ENCODE results near the gene LGI4.
"Not testable (repeated sequence)": the region's sequence is repeated elsewhere in the genome, so short reads cannot be mapped to it uniquely, and the experiment has no call there.

The LGI4 gene

GRCh38 chr19:35141837-35142605, 7.2 kb upstream of the LGI4 start:
- peak; percentile 43 to 55 for DNase-seq

DNA sequence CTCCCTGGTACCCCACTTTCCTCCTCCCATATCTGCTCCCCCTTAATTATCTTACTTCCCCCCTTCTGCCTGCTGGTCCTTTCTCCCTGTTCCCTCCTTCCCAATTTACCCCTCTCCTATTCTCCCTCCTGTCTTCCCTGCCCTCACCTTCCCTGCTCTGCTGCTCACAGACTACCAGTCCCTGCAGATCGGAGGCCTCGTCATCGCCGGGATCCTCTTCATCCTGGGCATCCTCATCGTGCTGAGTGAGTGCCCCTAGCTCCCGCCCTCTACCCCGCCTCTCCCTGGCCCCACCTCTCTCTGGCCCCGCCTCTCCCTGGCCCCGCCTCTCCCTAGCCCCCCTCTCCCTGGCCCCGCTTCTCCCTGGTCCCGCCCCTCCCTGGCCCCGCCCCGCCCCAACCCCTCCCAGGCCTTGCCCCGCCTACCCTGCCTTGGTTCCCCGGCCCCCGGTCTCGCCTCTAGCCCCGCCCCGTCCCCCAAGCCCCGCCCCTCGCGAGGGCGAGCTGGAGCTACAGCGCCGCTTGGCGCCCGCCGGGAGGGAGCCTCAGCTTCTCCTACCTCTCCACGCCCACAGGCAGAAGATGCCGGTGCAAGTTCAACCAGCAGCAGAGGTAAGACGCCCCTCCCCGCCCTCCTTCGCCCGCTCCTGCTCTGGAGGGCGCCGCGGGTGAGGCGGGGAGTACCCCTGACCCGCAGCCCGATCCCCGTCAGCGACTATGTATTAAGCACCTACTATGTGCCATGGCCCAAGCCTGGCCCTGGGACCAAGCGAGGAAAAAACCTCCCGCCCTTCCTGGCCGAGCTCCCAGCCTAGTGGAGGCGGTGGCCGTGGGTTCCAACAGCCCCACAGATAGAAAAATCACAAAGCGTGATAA, 6.3 kb upstream of the LGI4 start:
- DNase-seq, result peak; percentile 82 to 89

- no peak for DNase-seq
Measured at GRCh38 chr19:35140207-35140961, 5.5 kb upstream of the LGI4 start.

DNA sequence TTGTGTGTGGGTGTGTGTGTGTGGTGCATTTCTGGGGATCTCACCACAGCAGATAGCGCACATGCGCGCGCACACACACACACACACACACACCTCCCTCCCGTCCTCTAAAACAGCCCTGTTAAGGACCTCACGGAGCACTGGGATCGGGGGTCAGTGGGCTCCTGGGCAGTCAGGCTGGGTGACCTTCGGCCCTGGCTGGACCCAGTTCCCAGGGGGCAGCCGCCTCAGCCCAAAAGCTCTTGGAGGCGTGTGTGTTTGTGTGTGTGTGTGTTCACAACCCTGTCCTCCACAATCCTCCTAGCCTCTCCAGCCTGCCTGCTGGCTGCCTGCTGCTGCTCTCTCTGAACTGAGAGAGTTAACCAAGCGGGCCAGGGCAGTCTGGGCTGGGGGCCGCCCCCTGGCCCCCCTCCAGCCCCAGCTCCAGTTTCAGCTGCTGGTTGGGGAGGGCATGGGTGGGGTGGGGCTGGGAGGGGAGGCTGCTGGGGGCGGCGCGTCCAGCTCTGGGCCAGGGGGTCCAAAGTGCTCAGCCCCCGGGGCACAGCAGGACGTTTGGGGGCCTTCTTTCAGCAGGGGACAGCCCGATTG, 3.5 kb upstream of the LGI4 start, which contains the start of gene FXYD1:
FXYD1 (plus strand) TSS at position 520 of the 588 bp plus-strand sequence. CDS start 1,256 bp downstream, outside the sequence.
- DNase-seq, result no peak

- DNase-seq, result no peak
Measured at GRCh38 chr19:35136977-35137702, 2.3 kb upstream of the LGI4 start.

DNA sequence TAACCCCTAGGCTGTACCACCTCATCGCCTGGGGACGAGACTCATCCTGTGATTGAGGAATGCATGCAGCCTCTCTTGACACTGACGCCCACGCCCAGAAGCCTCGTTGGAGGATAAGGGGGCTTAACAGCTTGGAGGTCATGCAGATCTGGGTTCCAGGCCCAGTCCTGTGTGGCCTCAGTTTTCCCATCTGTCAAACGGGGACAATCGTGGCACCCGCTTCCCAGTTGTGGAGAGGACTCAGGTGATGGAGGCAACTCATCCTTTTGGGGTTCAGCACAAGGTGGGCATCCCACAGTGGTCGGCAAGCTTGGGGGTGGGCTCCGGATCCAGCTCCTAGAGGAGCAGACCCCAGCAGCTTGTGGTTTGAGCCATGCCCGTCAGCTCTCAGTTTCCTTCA, 1.4 kb upstream of the LGI4 start:
- no peak for DNase-seq

DNA sequence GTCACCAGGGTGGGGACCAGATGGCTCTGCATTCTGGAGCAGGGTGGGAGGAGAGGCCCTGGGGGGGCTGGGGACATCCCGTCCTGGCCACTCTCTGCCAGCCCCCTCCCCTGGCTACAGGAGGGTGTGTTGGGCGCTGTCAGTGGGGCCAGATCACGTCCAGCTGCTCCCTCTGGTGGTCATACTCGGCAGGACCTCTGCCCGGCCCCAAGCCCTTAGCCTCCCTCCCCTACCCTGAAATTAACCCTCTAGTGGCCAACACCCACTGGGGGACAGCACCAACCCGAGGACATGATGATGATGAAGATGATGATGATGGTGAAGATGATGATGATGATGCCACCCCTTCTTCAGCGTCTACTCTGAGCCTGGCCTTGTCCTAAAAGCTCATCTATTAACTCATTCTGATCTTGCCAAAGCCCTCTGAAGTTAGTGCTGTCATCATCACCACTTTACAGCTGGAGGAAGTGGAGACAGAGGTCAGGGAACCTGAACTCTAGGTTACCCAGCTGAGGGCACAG, 590 bp upstream of the LGI4 start:
- DNase-seq, result peak; percentile 67 to 70

DNA sequence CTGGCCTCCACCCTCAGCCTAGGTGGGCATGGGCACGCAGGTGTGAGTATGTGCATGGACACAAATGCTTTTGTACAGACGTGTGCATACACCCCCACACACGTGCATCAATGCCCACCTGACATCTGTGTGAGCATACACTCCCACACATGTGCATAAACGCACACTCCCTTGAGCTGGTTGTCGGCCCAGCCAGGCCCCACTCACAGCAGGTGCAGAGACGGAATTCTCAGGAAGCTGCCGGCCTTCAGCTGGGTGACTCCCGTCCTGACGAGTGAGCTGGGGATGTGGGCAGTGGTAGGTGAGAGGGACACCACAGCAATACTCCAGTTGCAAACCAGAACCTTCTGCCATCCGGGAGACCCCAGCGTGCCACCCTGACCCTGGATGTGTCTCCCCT, 1.0 kb downstream of the LGI4 start:
- DNase-seq, result no peak

DNA sequence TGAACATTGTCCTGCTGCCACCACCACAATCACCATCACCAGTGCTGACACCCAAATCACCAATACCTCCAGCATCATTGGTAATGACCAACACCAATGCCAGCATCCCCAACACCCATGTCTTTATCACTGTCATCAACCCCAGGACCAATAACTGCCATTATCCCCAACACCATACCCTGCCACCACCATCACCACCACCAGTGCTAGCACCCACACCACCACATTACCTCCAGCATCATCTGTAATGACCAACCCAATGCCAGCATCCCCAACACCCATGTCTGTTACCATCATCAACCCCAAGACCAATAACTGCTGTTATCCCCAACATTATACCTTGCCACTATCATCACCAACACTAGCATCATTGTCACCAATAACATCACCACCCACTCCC, 2.6 kb downstream of the LGI4 start:
- DNase-seq, result no peak

DNA sequence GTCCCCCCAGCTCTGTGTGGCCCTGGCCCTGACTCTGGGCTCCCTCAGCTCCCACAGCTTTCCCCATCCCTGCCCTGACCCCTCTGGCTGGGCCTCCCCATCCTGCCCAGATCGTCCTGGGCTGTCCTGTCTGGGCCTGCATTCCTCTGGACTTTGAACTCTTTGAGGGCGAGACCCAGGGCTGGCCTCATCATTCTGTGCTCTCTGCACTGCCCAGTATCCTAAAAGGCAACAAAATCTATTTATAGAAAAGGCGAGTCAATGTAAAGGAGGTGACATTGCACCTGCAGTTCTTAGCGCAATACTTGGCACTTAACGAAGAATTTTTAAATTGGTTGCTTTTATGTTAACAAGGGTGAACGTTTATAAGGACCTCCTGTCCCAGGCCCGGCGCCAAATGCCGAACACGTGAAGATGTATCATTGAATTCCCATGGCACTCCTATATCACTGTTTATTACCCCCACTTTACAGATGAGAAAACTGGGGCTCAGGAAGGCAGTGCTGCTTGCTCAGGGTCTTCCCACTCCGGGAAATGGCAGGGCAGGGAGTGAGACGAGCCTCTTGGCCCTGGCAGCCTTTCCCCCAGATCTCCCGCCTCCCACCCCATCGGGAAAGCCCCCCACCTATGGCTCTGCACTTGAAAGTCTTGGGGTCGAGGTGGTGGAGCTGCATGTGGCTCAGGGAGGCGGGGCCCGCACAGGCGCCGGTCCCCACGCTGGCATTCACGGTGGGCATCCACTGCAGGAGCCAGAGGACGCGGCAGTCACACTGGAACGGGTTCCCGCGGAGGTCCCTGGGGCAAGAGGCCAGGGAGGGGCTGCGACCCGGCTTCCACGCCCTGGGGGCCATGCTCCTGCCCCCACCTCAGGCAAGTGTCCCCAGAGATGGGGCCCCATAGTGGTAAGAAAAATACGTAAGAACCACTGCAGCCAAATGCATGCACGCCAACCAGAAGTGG, 3.8 kb downstream of the LGI4 start:
- no peak for DNase-seq

- DNase-seq, result not testable (repeated sequence)
Measured at GRCh38 chr19:35129724-35130274, 5.1 kb downstream of the LGI4 start.

- no peak for DNase-seq
Measured at GRCh38 chr19:35128398-35129057, 6.3 kb downstream of the LGI4 start.

- no peak for DNase-seq
Measured at GRCh38 chr19:35127871-35128270, 7.0 kb downstream of the LGI4 start.

DNA sequence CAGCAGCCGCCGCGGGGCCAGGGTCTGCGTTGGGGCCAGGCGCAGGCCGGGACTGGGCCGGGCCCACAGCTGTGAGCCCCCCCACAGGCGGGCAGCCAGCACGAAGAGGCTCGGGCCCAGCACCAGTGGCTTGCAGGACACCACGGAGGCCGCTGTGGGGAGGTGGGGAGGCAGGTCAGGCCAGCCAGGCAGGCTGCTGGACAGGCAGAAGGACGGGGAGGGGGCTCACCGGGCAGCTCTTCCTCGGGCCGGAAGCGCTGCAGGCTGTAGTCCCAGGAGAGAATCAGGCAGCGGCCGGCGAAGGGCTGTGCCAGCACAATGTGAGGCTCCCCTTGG, 8.3 kb downstream of the LGI4 start:
- DNase-seq, result no peak

DNA sequence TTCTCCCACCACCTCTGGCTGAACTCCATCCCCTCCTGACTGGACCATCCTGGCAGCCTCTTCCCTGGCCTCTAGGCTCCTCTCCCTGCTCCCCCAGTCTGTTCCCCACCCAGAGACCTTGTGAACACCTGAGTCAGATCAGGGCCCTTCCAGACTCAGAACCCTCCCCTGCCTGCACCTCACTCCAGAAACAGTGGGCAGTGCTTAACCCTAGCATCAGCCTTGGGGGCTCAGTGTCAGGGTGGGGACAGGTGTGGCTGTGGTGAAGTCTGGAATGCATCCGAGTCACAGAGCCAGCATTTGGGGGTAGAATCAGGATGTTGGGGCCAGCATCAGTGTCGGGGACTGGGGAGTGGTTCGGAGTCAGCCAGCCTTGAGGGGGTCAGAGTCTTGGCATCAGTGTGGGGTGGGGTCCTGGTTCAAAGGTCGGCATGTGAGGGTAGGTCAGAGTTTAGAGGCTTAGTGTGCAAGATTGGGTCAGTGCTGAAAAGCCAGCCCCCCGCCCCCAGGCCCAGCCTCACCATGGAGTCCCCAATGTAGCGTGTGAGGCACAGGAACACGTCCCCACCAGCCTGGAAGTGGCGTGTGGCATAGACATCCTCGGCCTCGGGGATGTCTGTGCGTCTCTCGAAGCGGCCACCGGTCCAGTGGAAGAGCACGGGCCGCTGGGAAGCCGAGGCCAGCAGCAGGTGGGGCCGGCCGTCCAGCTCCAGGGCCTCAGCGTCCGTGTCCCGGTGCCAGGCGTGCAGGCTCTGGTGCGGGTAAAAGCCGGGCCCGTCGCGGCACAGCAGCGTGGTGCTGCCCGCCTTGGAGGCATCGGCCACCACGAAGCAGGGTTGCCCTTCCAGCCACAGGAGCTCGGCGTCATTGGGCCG, 8.9 kb downstream of the LGI4 start:
- no peak for DNase-seq

DNA sequence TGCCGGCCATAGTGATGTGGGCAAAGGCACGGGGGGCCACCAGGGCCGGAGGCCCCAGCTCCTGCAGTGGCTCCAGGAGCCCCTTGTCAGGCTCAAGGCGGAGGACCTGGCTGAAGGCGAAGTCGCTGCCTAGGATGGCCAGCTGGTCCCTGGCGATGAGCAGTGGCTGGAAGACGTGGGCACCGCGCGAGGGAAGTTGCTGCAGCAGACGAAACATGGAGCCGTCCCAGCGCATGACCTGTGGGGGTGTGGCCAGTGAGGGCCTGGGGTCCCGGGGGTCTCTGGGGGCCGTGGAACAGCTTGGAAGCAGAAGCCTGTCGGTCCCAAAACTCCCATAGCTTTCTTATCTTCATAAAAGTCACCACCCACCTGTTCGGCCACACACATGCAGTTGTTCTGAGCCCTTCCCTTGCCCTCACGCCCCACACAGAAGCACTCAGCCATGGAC, 9.6 kb downstream of the LGI4 start:
- no peak for DNase-seq

DNA sequence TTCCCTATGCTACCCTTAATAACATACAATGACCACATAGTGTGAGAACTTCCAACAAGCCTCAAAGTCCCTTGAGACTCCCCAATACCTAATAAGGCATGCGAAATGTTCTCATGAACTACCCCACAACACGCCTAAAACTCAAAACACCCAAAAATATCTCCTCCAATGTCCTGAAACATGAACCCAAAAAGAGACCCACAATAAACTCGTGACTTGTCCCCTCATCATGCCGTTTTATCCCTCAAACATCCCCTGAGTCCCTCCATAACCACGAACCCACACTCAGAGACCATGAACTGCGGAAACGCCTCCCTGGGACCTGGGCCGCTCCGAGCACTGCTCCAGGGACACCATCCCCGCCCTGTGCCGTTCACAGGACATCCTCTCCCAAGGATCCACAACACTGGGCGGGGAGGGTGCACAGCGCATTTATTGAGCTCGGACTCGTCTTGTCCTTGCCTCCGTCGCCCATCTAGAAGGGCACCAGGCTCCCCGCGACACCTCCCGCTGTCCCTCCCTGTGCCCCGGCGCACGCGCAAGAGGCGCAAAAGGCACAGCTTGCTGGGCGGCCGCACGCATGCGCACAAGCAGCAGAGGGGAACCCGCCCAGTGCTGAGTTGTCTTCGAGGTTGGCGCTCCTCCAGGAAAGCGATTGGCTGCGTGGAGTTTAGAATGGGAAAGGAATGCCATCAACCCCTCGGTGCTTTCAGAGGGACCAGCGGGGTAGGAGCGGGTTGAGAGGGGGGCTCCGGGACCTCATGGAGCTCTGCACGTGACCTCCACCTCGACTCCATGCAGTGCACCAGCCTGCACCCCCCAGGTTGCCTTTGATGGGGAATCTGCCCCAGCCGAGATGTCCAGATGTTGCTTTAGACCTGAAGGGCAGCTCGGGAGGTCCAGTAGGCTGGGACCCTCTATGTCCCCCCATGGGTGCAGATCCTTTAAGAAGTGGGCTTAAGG, 10.5 kb downstream of the LGI4 start:
- DNase-seq, result peak; percentile 84 to 93
